H9 (cell line): ENCODE data around the gene PNLDC1. TPM values are rescaled to one million over a fixed set of nuclear protein-coding genes. Genes with fewer than 3 reads are reported as not detected.

Experiments used
- DNase-seq: peaks from one replicate; pipeline ENCODE4 v3.0.0-alpha.2; 2017
- H2AFZ ChIP-seq: one replicate; pipeline ENCODE4 v1.6.1; 2013; ENCODE audit warnings: mild to moderate bottlenecking, low read length, control low read depth, moderate library complexity
- H2AK5ac ChIP-seq: 2 replicates; pipeline ENCODE4 v1.6.1; 2013; ENCODE audit warnings: low read length, control low read depth, mixed read lengths; ENCODE audit not compliant: insufficient read length
- H2BK120ac ChIP-seq: one replicate; pipeline ENCODE4 v1.6.1; 2013; ENCODE audit warnings: low read depth, mild to moderate bottlenecking, low read length, control low read depth, inconsistent platforms; ENCODE audit not compliant: poor library complexity, severe bottlenecking
- H2BK12ac ChIP-seq: 2 replicates; pipeline ENCODE4 v1.6.1; 2013; ENCODE audit warnings: low read length, control low read depth, mixed read lengths, low read depth; ENCODE audit not compliant: insufficient read length
- H2BK15ac ChIP-seq: 2 replicates; pipeline ENCODE4 v1.6.1; 2013; ENCODE audit warnings: low read depth, low read length, control low read depth
- H2BK20ac ChIP-seq: one replicate; pipeline ENCODE4 v1.6.1; 2013; ENCODE audit warnings: low read depth, mild to moderate bottlenecking, low read length, control low read depth, inconsistent platforms; ENCODE audit not compliant: poor library complexity, severe bottlenecking
- H2BK5ac ChIP-seq: 2 replicates; pipeline ENCODE4 v1.6.1; 2013; ENCODE audit warnings: low read length, control low read depth, mixed read lengths; ENCODE audit not compliant: insufficient read length
- H3K14ac ChIP-seq: 2 replicates; pipeline ENCODE4 v1.6.1; 2013; ENCODE audit warnings: low read length, control low read depth; ENCODE audit not compliant: insufficient read depth
- H3K18ac ChIP-seq: 2 replicates; pipeline ENCODE4 v1.6.1; 2013; ENCODE audit warnings: low read depth, mild to moderate bottlenecking, mixed read lengths, low read length, control low read depth; ENCODE audit not compliant: insufficient read length
- H3K23ac ChIP-seq: 2 replicates; pipeline ENCODE4 v1.6.1; 2013; ENCODE audit warnings: low read length, control low read depth, mixed read lengths, low read depth; ENCODE audit not compliant: insufficient read length
- H3K23me2 ChIP-seq: 2 replicates; pipeline ENCODE4 v1.6.1; 2013; ENCODE audit warnings: low read depth, mild to moderate bottlenecking, mixed read lengths, low read length, control low read depth; ENCODE audit not compliant: insufficient read length, poor library complexity, severe bottlenecking
- H3K27ac ChIP-seq: 2 replicates; pipeline ENCODE4 v1.5.1; 2013; ENCODE audit warnings: low read length, control low read depth, mixed read lengths, low read depth; ENCODE audit not compliant: insufficient read length
- H3K27me3 ChIP-seq: 2 replicates; pipeline ENCODE4 v1.6.1; 2013; ENCODE audit warnings: low read length, control low read depth, inconsistent platforms; ENCODE audit not compliant: insufficient read depth
- H3K4ac ChIP-seq: 2 replicates; pipeline ENCODE4 v1.6.1; 2013; ENCODE audit warnings: low read depth, mild to moderate bottlenecking, control low read depth, inconsistent platforms, low read length, moderate library complexity
- H3K4me1 ChIP-seq: 2 replicates; pipeline ENCODE4 v1.6.1; 2013; ENCODE audit warnings: low read length, control low read depth, inconsistent platforms; ENCODE audit not compliant: insufficient read depth
- H3K4me2 ChIP-seq: 2 replicates; pipeline ENCODE4 v1.6.1; 2013; ENCODE audit warnings: low read length, control low read depth, mixed read lengths; ENCODE audit not compliant: insufficient read length, insufficient read depth
- H3K56ac ChIP-seq: 2 replicates; pipeline ENCODE4 v1.6.1; 2013; ENCODE audit warnings: low read depth, mild to moderate bottlenecking, mixed read lengths, low read length, control low read depth; ENCODE audit not compliant: insufficient read length
- H3K79me1 ChIP-seq: 2 replicates; pipeline ENCODE4 v1.6.1; 2013; ENCODE audit warnings: low read depth, mild to moderate bottlenecking, moderate library complexity, low read length, control low read depth, inconsistent platforms; ENCODE audit not compliant: insufficient read depth, poor library complexity, severe bottlenecking
- H3K79me2 ChIP-seq: 2 replicates; pipeline ENCODE4 v1.6.1; 2013; ENCODE audit warnings: low read length, control low read depth, inconsistent platforms; ENCODE audit not compliant: insufficient read depth
- H3K9ac ChIP-seq: 2 replicates; pipeline ENCODE4 v1.6.1; 2013; ENCODE audit warnings: low read length, control low read depth, mixed read lengths; ENCODE audit not compliant: insufficient read length; ENCODE audit errors: extremely low read depth
- H3K9me3 ChIP-seq: one replicate; pipeline ENCODE4 v1.6.1; 2013; ENCODE audit warnings: low read depth, low read length, inconsistent platforms; ENCODE audit not compliant: control insufficient read depth
- H3T11ph ChIP-seq: one replicate; pipeline ENCODE4 v1.6.1; 2013; ENCODE audit warnings: mild to moderate bottlenecking, low read length, control low read depth, inconsistent platforms
- H4K20me1 ChIP-seq: one replicate; pipeline ENCODE4 v1.6.1; 2013; ENCODE audit not compliant: control insufficient read depth, insufficient read length, insufficient read depth
- H4K5ac ChIP-seq: 2 replicates; pipeline ENCODE4 v1.6.1; 2013; ENCODE audit warnings: low read depth, mild to moderate bottlenecking, mixed read lengths, low read length, control low read depth; ENCODE audit not compliant: insufficient read length
- H4K8ac ChIP-seq: replicated peaks from 2 replicates; pipeline ENCODE4 v1.6.1; 2013; ENCODE audit warnings: low read length, control low read depth, mixed read lengths, low read depth; ENCODE audit not compliant: insufficient read length
- H4K91ac ChIP-seq: 2 replicates; pipeline ENCODE4 v1.6.1; 2013; ENCODE audit warnings: low read depth, mild to moderate bottlenecking, moderate library complexity, mixed read lengths, low read length, control low read depth; ENCODE audit not compliant: insufficient read length
- H3K27ac Mint-ChIP-seq, 3 experiments: 2 replicates in 2 of 3; 3 replicates in 1 of 3; pipeline ENCODE4 v1.8.0; 2020 to 2021; ENCODE audit warnings: mixed read lengths in 3 of 3, mild to moderate bottlenecking in 1 of 3, moderate library complexity in 1 of 3
- H3K27me3 Mint-ChIP-seq: 2 replicates; pipeline ENCODE4 v1.8.0; 2021; ENCODE audit warnings: low read depth, mild to moderate bottlenecking, moderate library complexity, mixed read lengths
- H3K36me3 Mint-ChIP-seq, 3 experiments: 2 replicates in 2 of 3; 3 replicates in 1 of 3; pipeline ENCODE4 v1.8.0; 2020 to 2021; ENCODE audit warnings: low read depth in 3 of 3, mixed read lengths in 3 of 3; ENCODE audit not compliant: insufficient read depth in 1 of 3
- H3K4me1 Mint-ChIP-seq, 2 experiments: 2 replicates each; pipeline ENCODE4 v1.8.0; 2020; ENCODE audit warnings: mixed read lengths in 2 of 2
- H3K4me3 Mint-ChIP-seq, 2 experiments: 2 replicates in 1 of 2; 3 replicates in 1 of 2; pipeline ENCODE4 v1.8.0; 2020 to 2021; ENCODE audit warnings: mild to moderate bottlenecking in 2 of 2, mixed read lengths in 2 of 2, moderate library complexity in 1 of 2
- H3K9me3 Mint-ChIP-seq, 2 experiments: 2 replicates in 1 of 2; 3 replicates in 1 of 2; pipeline ENCODE4 v1.8.0; 2020; ENCODE audit warnings: mild to moderate bottlenecking in 2 of 2, mixed read lengths in 2 of 2, moderate library complexity in 1 of 2
- CTCF ChIP-seq: fragments of 200-600 bp; sonication (generic); conservative IDR thresholded peaks from 3 replicates; pipeline ENCODE4 v1.8.0; 2021; ENCODE audit warnings: antibody characterized with exemption, mild to moderate bottlenecking
- WGBS: extraction: QIAGEN DNeasy Blood & Tissue Kit; methylation state at CpG from one replicate; pipeline ENCODE4 v1.1.7; 2013; ENCODE audit warnings: missing lambda C conversion rate, low lambda C conversion rate, mixed read lengths; ENCODE audit not compliant: insufficient read length; ENCODE audit errors: extremely low coverage; 5-methylcytosine and 5-hydroxymethylcytosine counted together
- total RNA-seq: library from RNA; stranded (reverse); gene quantifications from 2 replicates; pipeline ENCODE4 v1.2.1, GENCODE V29; 2021

PNLDC1 gene
- total RNA-seq, 1 experiment from 2014 or later: not detected

DNA sequence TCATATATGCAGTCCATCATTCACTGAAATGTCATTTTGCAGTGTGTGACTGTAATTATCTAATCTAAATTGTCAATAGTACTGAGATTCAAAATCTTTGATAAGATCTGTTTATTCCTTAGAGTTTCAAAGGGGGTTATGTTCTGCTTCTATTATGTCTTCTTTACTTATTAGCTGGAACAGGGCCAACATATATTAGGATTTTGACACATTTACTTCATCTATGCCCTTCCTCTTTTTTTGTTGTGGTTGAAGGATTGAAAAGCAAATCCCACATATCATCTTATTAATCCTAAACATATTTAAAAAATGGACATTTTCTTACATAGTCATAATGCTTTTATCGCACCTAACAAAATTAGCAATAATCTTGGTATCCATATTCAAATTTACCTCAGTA lies 60.4 kb downstream of the PNLDC1 start:
- WGBS: no CpG with 5 or more reads among the region's 1 CpG
- H2AFZ ChIP-seq: no peak overlapping the region
- no peak overlapping the region for H2BK5ac ChIP-seq
- no peak overlapping the region for H2BK120ac ChIP-seq
- no peak overlapping the region for H3K27ac ChIP-seq
- no peak for DNase-seq
- H3K79me2 ChIP-seq: no peaks in the 10 kb centered on the region
- H3K23ac ChIP-seq: no peak overlapping the region
- no peak overlapping the region for H2AK5ac ChIP-seq
- no peak overlapping the region for H3T11ph ChIP-seq
- H4K20me1 ChIP-seq: no peaks in the 10 kb centered on the region
- H4K5ac ChIP-seq: no peak overlapping the region
- no peaks in the 10 kb centered on the region for H3K4me1 ChIP-seq
- no peak overlapping the region for H4K91ac ChIP-seq
- no peak overlapping the region for H3K18ac ChIP-seq
- H2BK12ac ChIP-seq: no peak overlapping the region
- H3K4me3 Mint-ChIP-seq: no peak overlapping the region
- no peak overlapping the region for H3K9ac ChIP-seq
- H3K79me1 ChIP-seq: no peaks in the 10 kb centered on the region
- H3K27ac Mint-ChIP-seq: no peak overlapping the region
- no peaks in the 10 kb centered on the region for H3K9me3 ChIP-seq
- no peaks in the 10 kb centered on the region for H3K27me3 ChIP-seq
- H2BK15ac ChIP-seq: no peak overlapping the region
- H3K56ac ChIP-seq: no peak overlapping the region
- H3K4me2 ChIP-seq: no peak overlapping the region
- no peaks in the 10 kb centered on the region for H3K36me3 Mint-ChIP-seq
- H4K8ac ChIP-seq: no peak overlapping the region
- H3K4ac ChIP-seq: no peak overlapping the region
- H3K23me2 ChIP-seq: no peaks in the 10 kb centered on the region
- H3K9me3 Mint-ChIP-seq: no peaks in the 10 kb centered on the region
- no peak overlapping the region for H3K14ac ChIP-seq
- H2BK20ac ChIP-seq: no peak overlapping the region
- no peaks in the 10 kb centered on the region for H3K4me1 Mint-ChIP-seq
- TF ChIP-seq CTCF: no peak
- H3K27me3 Mint-ChIP-seq: no peaks in the 10 kb centered on the region; the same call in 1 of the 2 replicates
